T-helper 2 cell (primary cell): Measurements from ENCODE around the gene TPGS2.
"Not testable (repeated sequence)": the region's sequence is repeated elsewhere in the genome, so short reads cannot be mapped to it uniquely, and the experiment has no call there.

Source experiments
- DNase-seq, 5 experiments: peaks; one replicate each; pipeline versions ENCODE4 v3.0.0 to v3.0.0-alpha.2; 2012 to 2022

TPGS2 gene

DNA sequence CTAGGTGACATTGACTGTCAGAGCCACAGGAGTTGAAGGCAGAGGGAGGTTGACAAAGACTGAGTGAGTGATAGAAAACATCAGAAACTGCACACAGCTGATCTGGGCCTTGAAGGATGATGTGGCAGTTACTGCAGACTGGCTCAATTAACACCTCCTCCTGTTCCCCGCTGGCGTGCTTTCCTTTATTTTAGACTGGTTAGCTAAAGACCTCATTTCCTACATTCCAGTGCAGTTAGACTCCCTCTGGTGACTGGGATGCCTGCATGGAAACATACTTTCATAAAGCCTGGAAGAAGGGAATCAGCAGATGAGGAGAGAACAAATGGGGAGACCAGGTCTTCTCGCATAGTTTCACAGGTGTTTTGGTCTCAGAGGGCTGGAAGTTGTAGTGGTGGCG is 7.1 kb downstream of the TPGS2 start:
- no peak for DNase-seq

DNA sequence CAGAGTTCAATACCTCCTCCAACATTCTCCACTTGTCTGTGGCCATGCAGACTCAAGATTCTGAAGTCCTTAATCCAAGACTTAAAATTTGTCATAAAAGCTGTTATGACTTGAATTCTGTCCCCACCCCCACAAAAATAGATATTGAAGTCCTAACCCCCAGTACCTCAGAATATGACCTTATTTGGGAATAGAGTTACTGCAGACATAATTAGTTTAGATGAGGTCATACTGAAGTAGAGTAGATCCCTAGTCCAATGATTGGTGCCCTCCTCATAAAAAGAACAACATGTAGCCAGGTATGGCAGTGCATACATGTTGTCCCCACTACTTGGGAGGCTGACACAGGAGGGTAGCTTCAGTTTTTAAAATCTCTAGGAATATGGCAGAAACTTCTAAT is 9.2 kb downstream of the TPGS2 start:
- no peak for DNase-seq

DNA sequence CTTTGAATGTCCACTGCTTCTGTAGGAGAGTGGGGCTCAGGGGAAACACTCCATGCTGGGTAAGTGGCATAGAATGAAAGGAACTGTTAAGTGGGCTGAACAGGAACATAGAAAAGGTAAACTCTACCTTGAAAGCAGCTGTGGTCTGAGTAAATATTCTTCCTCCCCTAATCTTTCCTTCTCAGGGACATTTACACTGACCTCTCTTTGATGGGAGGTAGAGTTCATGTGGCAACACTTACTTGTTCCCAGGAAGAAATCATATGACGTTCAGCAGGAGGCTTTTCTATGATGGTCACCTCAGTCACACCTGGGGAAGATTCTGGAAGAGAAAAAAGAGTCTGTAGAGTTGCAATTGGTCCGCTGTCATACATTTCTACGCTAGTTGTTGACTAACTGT is 10.2 kb downstream of the TPGS2 start:
- no peak for DNase-seq

DNA sequence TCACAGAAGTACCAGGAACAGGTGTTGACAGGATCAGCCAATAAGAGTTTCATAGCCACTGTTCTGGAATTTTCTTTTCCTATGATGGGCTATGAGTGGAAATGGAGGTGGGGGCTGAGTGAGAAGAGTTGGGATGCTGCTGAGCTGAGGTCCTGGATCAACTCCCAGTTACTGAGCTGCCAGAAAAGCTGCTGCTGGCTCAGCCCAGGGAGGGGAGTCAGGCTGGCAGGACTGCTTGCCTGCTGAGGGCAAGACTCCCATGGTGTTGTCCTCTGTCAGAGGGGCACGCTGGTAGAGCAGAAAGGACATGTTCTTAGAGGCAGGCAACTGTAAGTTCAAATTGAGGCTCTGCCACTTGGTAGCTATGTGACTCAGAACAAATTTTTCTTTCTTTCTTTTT is 11.8 kb downstream of the TPGS2 start:
- no peak for DNase-seq

DNA sequence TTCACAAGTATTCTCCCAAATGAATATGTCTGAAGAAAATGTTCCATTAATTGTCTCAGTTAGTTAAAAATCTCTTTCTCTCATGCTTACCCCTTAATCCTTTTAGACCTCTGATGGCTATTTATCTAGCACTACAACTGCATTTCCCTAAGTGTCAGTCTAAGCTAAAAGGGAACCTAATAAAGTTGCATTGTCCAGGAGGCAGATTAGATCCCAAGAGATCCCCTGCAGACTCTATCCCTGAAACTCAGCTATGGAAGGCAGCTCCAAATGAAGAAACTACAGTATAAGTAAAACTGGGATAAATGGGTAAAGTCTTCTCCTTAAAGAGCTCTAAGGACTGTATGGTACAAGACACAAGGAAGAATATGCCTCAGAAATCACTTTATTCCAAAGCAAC is 12.7 kb downstream of the TPGS2 start:
- DNase-seq = not testable (repeated sequence)

DNA sequence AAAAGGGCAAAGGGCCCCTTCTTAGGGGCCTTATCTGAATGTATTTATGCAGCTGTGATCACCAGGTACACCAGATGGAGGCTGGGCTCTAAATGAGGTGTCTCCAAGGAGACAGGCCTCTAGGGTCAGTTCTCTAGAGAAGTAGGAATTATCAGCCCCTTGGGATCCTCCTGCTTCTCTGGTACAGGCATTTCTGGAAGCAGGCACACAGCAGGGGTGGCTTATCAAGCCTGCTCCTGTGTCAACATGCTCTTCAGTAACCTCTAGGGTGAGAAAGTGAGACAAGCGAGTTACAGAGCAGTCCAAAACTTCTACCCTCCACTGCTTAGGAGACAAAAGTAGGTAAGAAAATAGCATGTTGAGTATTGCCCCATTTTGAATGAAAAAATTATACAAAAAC is 13.8 kb downstream of the TPGS2 start:
- DNase-seq = no peak

DNA sequence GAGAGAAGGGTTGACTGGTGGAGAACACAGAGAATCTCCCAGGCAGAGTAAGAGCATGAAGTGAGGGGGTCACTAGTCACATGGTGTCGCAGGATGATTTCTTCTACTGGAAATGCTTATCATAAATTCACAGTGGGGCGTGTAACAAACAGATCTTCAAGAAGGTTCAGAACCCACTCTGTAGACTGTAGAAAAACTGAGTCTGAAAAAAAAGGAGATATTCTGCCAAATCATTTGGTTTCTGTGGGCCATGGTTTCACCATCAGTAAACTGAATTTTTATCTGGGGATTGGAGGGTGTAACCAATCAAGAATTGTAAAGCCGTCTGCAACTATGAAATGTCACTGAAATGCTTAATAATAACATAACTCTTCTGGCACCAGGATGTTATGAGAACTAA is 15.0 kb downstream of the TPGS2 start:
- peak in 1 of 5 experiments; percentile 11 for DNase-seq

DNA sequence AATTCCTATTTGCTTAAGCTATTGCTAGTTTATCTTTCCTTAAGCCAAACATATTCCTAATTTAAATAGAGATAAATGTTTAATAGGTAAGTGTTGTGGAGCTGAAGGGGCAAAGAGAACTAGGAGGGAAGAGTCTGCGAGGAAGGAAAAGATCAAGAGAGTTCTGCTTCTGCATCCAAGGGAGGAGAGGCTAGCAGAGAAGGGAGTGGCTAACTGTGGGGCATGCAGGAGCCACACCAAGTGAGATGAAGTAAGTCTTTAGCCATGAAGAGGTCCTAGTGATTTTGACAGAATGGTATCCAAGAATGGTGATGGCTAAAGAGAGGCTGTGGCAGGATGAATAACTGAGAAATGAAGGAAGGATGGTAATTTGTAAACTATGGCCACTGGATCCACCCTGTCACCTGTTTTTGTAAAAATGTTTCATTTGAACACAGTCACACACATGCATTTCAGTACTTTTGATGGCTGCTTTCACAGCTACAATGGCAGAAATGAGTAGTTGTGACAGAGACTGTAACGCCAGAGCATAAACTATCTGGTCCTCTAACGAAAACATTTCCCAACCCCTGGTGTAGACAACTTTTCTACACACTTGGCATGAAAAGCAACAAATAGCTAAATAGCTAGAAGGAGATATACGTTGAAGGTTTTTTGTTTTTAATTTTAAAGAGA is 15.6 kb downstream of the TPGS2 start:
- peak in 1 of 5 experiments; percentile 16 for DNase-seq

DNA sequence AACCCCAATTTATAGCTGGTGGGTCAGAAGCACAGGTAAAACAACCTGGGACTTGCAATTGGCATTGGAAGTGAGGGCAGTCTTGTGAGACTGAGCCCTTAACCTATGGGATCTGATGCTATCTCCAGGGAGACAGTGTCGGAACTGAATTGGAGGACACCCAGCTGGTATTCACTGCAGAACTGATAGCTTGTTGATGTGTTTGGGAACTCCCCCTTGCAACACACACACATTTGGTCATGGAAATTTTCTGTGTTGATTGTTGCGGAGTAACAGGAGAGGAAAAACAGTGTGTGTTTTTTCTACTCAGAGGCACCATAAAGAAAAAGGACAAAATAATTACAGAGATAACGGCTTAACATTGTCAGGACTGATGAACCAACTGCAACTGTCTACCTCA is 16.1 kb downstream of the TPGS2 start:
- no peak for DNase-seq

DNA sequence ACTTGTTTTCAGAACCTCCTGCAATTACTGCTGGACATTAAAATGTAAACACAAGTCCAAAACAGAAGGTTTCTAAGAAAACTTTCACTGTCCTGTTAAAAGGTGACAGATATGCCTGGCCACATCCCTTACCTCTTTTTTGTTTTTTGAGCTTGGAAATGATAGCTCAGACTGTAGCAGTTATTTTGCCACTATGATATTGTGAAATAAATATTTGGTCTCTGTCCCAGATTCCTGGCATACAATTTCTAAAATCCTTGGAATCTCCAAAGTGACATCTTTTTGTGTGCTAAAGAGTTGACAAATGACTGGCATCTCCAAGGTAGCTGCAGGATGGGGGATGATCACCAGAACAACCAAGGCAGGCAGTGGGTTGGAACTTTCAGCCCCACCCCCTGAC is 16.8 kb downstream of the TPGS2 start:
- no peak for DNase-seq

DNA sequence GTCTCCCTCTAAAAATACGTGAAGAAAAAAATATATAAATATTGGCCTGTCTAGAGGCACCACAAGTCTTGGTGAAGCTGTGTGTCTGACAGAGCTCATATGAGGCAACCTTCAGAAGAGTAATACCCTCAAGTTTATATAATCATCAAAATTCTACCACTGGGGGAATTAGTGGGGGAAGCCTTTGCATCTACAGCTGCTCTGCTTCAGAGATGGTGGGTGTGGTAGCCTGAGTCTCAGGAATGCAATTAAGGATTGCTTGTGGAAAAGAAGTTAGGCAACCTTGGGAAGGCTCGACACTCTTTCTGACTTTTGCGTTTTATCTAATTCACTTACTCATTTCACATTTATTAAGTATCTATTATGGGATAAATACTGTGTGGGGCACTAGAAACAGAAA is 17.4 kb downstream of the TPGS2 start:
- no peak for DNase-seq

DNA sequence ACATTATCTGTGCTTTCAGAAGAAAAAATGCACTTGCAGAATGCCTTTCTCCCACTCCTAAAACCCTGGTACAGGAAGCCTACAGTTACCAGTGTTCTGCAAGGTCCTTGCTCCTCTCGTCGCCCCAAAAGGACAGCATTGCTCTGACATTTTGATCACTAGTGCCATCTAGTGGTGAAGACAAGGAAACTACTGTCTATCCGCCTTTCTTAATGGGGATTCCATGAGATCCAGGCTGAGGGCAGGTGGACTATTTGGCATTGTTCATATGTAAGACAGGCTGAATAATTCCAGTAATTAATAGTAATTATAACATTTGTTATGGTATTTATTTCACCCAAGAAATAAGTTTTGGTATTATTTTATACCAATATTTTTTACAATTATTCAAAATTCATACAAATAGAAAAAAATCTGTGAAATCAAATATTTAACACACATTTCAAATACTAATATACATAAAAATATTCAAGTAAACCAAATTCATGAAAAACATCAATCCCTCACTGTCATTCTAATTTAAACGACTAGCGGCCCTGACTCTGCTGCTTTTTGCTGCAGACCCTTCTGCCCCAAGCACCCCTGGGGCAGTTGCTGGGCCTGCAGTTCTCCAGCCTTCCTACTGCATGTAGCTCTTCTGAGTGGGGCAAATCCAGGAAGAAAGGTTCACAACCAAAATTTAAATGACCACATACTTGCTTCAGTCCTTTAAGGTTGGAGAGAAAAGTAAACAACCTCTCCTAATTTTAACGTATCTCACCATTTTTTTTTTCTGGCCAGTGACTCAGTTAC is 19.0 kb downstream of the TPGS2 start:
- peak in 3 of 5 experiments; percentile 11 to 76 (median 29) for DNase-seq

DNA sequence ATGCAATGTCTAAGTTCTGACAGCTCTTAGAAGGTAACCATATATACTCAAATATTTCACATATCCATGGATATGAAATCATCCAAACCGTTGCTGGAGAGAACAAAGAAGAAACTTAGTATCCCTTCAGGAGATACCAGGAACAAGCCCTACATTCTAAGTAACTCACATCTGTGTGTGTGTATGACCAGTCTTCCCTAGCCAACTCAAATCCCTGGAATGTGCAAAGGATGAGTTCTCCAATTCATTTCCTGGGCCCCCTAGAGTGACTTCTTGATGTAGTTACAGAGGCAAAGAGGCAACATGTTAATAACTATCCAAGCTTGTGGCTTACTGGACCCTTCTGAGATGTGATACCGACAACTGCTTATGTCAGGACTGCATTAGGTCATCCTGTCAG is 20.1 kb downstream of the TPGS2 start:
- DNase-seq = no peak

DNA sequence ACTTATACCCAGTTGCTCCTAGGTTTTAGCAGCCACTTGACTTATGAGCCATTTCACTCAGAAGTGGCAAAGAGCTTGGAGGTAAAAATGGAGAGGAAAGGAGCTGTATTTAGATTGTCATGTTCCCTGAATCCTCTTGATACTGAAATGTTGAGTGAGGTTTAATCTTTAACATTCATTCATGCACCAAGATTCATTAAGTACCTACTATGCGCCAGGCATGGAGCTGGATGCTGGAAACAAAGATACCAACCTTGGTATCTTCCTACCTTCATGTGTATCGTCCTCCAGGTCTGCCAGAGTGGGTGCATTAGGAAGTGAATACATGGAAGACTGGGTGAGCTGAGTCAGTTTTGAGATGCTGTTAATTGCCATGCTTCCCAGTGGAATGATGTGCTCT is 23.7 kb downstream of the TPGS2 start:
- no peak for DNase-seq

DNA sequence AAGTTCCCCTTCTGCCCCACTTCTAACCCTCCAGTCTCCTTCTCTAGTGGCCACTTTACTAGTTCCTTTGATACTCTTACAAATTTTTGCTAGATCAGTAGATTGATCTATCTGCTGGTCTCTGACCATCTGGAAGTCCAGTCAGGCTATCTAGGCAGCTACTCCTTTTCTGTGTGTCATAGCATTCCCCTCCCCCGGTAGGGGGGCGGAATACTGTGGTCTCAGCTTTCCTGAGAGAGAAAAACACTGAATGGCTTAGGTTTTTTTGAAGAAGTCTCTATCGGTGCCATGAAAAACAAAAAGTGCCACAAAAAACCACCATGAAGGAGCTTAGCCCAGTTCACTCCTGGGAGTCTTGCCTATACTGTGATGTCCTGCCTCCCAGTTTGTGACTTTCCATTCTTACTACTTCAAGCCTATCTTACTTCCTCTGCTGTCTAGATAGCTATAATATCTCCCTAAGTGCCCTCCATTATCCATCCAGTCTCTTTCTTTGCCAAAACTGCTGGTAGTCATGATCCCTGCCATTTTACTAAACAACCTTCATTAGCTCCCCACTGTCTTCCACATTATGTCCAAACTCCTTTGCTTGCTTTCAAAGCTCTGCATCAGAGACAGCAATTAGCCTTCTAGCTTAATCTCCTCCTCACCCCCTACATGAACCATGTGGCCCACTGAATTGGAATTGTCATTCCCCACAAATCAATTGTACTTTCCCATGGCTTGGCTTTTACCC is 29.9 kb downstream of the TPGS2 start:
- no peak for DNase-seq

DNA sequence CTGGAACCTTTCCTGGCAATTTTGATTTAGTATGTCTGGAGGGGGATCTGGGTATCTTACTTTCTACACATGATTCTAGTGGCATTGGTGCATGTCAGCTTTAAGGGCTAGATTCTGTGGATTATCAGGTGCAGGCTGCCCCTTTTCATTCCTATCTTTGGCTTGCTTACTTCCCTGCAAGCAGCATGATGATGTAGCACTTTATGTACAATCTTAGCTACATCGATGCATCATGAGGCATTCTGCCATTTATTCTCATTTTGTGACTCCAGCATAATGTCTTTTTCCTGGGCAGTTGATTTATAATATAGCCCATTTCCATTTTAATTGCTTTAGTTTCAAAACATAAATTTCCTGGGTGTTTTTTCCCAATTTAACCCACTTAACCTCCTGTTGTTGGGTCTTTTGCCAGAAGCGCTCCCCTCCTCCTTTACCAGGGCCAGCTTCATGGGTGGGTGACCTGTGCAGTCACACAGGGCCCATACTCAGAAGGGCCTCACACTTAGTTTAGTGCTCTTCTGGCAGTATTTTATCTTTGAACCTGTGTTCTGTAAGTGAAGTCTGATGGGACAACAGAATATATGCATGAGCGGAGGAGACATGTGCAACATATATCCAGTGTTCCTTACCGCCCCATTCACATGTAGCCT is 36.0 kb downstream of the TPGS2 start:
- DNase-seq = no peak

DNA sequence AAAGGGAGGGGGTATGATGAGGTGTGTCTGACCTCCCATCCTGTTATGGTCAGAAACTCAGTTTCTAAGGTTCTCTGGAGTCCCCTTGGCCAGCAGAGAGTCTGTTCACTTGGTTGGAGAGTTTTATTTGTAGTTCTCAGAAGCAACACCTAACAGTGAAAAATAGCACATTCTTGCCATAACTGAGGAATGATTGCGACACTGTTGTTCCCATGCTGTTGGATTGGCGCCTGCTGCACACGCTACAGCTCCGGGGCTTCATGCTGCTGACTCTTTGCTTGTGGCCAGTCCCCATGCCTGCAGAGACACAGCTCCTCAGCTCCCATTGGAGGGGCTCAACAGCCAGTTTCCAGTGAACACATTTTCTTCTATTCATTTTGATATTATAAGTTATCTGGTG is 42.1 kb downstream of the TPGS2 start:
- no peak for DNase-seq

DNA sequence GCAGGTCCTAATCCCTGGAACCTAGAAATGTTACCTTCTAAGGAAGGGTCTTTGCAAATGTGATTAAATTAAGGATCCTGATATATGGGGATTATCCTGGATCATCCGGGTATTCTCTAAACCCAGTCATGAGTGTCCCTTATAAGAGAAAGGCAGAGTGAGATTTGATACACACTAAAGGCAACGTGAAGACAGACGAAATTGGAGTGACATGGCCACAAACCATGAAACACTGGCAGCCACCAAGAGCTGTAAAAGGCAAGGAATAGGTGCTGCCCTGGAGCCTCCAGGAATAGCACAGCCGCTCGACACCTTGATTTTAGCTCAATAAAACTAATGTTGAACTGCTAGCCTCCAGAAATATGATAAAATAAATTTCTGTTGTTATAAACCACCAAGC is 45.0 kb downstream of the TPGS2 start:
- no peak for DNase-seq

DNA sequence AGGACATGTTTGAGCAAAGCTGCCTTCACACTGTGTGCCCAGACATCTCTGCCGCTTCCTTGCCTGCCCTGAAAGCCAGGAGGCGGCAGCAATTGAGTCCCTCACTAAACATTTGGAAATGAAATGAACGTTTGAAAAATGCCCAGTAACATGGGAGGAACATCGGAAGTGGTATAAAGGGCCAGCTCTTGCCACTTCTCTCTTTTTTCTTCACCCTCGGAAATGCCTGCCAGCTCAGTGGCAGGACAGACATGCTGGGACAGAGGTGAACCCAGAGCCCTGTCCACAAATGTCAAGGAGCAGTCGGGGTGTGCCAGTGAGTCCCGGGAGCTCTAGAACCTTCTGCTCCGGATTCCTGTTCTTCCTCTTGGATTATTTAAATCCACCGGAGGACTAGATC is 46.1 kb downstream of the TPGS2 start:
- DNase-seq = no peak

DNA sequence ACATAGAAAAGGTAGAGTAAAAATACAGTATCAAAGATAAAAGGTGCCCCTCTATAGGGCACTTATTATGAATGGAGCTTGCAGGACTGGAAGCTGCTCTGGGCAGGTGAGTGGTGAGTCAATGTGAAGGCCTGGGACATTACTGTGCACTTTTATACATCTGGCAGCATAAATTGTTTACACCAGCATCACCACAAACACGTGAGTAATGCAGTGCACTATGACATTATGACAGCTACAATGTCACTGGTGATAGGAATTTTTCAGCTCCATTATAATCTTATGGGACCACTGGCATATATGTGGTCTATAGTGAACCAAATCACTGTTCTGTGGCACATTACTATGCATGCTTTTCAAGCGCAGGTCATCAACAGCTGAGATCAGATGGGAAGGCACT is 48.1 kb downstream of the TPGS2 start:
- no peak for DNase-seq

DNA sequence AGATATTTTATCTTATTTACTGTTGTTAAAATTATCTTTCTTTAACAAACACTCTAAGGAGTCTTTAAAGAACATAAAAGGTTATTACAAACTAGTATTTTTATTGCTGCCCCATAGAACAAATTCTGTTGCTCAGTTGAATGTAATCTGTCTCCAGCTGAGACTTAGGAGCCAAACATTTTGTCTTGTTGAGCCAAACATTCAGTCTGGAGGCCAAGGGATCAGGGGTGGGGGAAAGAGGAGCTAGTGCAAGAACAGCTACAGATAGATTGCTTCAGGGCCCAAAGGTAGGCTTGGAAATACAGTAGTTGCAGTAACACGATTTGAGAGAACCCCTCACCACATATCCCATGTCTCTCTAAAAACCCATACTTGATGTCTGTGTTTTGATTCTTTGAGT is 51.2 kb downstream of the TPGS2 start:
- DNase-seq = no peak

DNA sequence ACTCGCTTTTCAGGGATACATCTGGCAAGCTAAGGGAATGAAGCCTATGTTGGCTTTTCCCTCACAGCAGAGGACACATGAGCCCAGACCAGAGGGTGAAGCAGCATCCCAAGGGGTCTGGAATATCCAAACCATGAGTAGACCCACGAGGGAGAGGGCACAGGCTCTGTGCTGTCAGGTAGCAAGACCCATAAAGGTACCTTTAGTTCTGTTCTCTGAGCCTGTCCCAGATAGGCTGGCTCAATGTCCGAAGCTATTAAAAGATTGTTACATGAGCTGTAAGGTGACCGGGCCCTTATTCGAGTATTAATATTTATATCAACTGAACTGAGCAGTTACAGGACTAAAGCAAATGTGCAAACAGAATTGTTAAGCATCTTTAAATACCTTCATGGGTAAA is 52.2 kb downstream of the TPGS2 start:
- DNase-seq = no peak

DNA sequence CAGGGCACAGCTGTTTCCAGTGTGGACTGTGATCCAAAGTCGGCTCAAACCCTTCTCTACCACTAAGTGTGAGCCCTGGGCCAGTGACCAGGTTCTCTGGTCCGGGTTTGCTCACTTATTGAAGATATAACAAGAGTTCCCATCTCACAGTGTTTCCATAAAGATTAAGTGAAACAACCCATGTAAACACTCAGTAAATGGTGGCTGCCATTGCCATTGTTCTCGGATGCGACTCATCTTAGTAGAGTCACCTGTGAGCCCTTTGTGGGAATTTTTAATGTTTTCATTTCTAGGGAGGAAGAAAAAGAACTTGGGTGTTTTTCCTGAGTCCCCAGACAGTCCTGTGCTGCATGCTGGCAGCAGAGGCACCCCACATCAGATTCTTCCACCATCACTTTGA is 53.4 kb downstream of the TPGS2 start:
- no peak for DNase-seq
